Measurements from ENCODE around the gene IMPDH2.

The IMPDH2 gene

GRCh38 chr3:48983096-48983495 is 46.1 kb downstream of the IMPDH2 start:
- DNase-seq (ENCODE audit: low read depth, low spot score), result no peak

GRCh38 chr3:48982686-48983085 is 46.5 kb downstream of the IMPDH2 start:
- DNase-seq (ENCODE audit: low read depth, low spot score), result no peak

GRCh38 chr3:48982016-48982415 is 47.2 kb downstream of the IMPDH2 start:
- DNase-seq (ENCODE audit: low read depth, low spot score), result no peak

GRCh38 chr3:48980295-48980694 is 48.9 kb downstream of the IMPDH2 start:
- DNase-seq (ENCODE audit: low read depth, low spot score), result no peak

GRCh38 chr3:48979451-48979850 is 49.7 kb downstream of the IMPDH2 start:
- DNase-seq (ENCODE audit: low read depth, low spot score), result no peak

Measured in brain pericyte (primary cell).